ENCODE data around the gene MYO1D. TPM values are rescaled to one million over a fixed set of nuclear protein-coding genes. Genes with fewer than 3 reads are reported as not detected.

MYO1D gene
- total and polyA plus RNA-seq, 2 donors (not counting 3 experiments of a cell fraction or from before 2014, with no cell fraction given) = 37.8 to 85.5 TPM

DNA sequence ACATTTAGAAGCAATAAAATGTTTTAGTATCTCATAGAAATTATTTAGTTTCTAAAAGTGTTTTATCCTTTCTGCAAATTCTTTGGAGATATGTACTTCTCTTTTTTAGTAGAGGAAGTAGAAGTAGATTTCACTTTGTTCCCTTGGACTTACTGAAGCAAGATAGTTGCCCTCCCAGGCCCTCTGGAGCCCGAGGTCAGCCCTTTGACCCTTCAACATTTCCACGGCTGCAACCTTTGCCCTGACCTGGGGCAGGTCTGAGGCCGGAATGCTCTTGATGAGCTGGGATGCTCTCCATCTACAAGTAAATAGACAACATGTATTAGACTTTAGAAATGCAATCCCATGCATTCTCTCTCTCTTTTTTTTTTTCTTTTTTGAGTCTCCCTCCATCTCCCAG is 222.6 kb downstream of the MYO1D start:
- Histone ChIP-seq H3K4me1 (ENCODE audit: control insufficient read depth, extremely low read depth, insufficient read depth, low read length) (no peaks in the 10 kb centered on the region), H3K27me3 (ENCODE audit: control insufficient read depth in 2 of 2, insufficient read depth in 2 of 2, low read length in 2 of 2) (no peaks in the 10 kb centered on the region), H3K9me3 (replicated peaks; ENCODE audit: control insufficient read depth, insufficient read depth, low read length) (peaks cover 1% of the 10 kb centered on the region), H3K36me3 (ENCODE audit: control insufficient read depth in 2 of 2, extremely low read depth in 1 of 2, insufficient read depth in 2 of 2, low read length in 2 of 2) (peaks cover 11 to 14% of the 10 kb centered on the region in 2 experiments), H3K4me3 (replicated peaks in 1 of 3; ENCODE audit: insufficient read depth in 1 of 3, low read depth in 1 of 3, low read length in 3 of 3) (no peak overlapping the region), H3K9ac (replicated peaks; ENCODE audit: extremely low read depth, insufficient read depth, low read length) (no peak overlapping the region), H3K79me2 (ENCODE audit: control insufficient read depth, insufficient read depth, low read length) (no peaks in the 10 kb centered on the region), H3K4me2 (ENCODE audit: insufficient read depth, low read length) (no peak overlapping the region), H4K20me1 (replicated peaks; ENCODE audit: control insufficient read depth, extremely low read depth, insufficient read depth, low read length) (no peaks in the 10 kb centered on the region), H3K9me1 (replicated peaks; ENCODE audit: control insufficient read depth, extremely low read depth, insufficient read depth, low read length) (no peaks in the 10 kb centered on the region), H2AFZ (ENCODE audit: low read depth, low read length) (no peak overlapping the region), H3K27ac (ENCODE audit: insufficient read depth, low read depth, low read length) (no peak overlapping the region)
- no TSS peak for BruUV-seq (replicated peaks)
- DNase-seq (ENCODE audit: low read depth, low spot score) = no peak
- TF ChIP-seq POLR2AphosphoS5 (IDR thresholded peaks at IDR 0.05; ENCODE audit: insufficient read depth, low read depth, low read length) (no peak), MYC (IDR thresholded peaks at IDR 0.05; ENCODE audit: low read depth, low read length) (no peak), EZH2 (IDR thresholded peaks at IDR 0.05; ENCODE audit: borderline replicate concordance, low read depth, low read length, severe bottlenecking) (no peak), JUN (IDR thresholded peaks at IDR 0.05; ENCODE audit: borderline replicate concordance, insufficient read depth, insufficient read length, low read depth) (no peak), GATA2 (IDR thresholded peaks at IDR 0.05; ENCODE audit: insufficient read depth, insufficient read length, low read depth, low read length) (no peak), FOS (IDR thresholded peaks at IDR 0.05; ENCODE audit: borderline replicate concordance, insufficient read depth, low read length) (no peak), POLR2A (IDR thresholded peaks at IDR 0.05; ENCODE audit: low read depth, low read length) (no peak)
- TF ChIP-seq, protein P1, sequence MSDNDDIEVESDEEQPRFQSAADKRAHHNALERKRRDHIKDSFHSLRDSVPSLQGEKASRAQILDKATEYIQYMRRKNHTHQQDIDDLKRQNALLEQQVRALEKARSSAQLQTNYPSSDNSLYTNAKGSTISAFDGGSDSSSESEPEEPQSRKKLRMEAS (IDR thresholded peaks at IDR 0.05; ENCODE audit: insufficient read depth, insufficient read length) = no peak
- TF ChIP-seq, protein P2, sequence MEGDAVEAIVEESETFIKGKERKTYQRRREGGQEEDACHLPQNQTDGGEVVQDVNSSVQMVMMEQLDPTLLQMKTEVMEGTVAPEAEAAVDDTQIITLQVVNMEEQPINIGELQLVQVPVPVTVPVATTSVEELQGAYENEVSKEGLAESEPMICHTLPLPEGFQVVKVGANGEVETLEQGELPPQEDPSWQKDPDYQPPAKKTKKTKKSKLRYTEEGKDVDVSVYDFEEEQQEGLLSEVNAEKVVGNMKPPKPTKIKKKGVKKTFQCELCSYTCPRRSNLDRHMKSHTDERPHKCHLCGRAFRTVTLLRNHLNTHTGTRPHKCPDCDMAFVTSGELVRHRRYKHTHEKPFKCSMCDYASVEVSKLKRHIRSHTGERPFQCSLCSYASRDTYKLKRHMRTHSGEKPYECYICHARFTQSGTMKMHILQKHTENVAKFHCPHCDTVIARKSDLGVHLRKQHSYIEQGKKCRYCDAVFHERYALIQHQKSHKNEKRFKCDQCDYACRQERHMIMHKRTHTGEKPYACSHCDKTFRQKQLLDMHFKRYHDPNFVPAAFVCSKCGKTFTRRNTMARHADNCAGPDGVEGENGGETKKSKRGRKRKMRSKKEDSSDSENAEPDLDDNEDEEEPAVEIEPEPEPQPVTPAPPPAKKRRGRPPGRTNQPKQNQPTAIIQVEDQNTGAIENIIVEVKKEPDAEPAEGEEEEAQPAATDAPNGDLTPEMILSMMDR (IDR thresholded peaks at IDR 0.05; ENCODE audit: extremely low read depth in 1 of 2, insufficient read depth in 1 of 2, low read depth in 1 of 2, low read length in 2 of 2) = no peak
- POLR2A ChIA-PET = no interaction called here
- no peak for FAIRE-seq
- intact Hi-C loops (cut with micrococcal nuclease) = no loop called here
- dilution Hi-C loops (cut with MboI; ENCODE audit: extremely low pct_ligation_motif_present, low sequenced_read_pairs) = no loop called here
- CTCF ChIA-PET = interaction anchor here (1.0 kb wide), 1 partner anchor 117 kb away, joined by 3 read pairs; no protein-coding TSS in a partner anchor
